ENCODE results near the gene WLS.
A peak's percentile ranks its signal among the peaks of the same experiment; 100 is the strongest.
"Not testable (repeated sequence)": the region's sequence is repeated elsewhere in the genome, so short reads cannot be mapped to it uniquely, and the experiment has no call there.

WLS gene

DNA sequence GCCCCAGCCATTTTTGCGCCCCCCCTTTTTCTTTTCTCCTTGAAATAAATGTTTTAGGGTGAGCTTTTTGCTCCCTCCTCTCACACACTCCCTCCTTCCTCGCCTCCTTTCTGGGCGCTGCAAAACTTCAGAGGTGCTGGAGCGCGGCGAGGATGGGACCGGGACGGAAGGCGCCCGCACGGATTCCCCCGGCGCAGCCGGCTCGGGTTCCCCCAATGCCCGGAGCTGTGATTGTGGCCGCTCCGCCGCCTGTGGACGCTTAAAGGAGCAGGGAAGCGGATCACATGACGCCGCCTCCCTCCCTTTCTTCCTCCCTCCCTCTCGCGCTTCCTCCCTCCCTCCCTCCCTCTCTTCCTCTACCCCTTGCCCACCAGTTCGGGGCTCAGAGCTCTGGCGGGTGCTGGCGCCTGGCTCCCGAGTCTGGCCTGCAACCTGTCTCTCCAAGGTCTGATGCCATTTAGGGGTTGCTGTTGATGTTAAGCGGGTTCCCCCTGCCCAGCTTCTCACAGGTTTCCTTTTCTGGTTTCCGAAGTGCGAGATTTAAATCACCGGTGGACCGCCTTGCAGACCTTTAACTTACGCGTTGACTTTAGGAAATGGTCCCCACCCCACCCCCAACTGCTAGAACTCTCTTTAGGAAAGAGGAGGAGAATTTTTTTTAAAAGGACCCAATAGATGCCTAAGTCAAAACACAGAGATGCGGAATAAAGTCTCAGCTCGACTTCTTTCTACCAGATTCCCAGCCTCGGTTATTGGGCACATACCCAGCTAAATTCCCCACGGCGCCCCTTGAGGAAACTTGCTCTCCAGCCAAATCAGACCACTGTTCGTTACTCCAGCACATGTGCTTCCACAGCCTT is at the start of gene WLS:
Gene WLS (minus strand): TSS at position 235 of the 860 bp plus-strand sequence. CDS start 224 bp downstream, at position 11.
- FAIRE-seq (no peak), DNase-seq (ENCODE audit: low spot score) (peak; percentile 84)

DNA sequence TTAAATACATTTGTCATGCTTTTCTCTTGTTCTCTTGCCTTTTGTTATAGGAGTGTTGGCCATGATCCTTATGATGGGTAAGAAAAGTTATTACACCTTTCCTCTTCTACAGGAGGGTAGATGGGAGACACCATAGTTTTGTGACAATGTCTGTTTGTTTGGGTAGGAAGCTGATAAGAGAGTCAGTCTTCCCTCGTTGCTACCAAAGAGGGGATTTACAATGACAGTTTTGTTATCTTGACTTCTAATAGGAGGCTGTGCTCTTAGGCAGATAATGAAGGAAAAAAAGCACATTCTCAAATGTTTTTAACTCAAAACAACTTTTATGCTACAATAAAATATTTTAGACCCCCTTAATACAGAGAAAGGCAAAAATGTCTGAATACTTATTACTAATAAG is 48.0 kb upstream of the WLS start:
- FAIRE-seq (no peak), DNase-seq (ENCODE audit: low spot score) (no peak)

DNA sequence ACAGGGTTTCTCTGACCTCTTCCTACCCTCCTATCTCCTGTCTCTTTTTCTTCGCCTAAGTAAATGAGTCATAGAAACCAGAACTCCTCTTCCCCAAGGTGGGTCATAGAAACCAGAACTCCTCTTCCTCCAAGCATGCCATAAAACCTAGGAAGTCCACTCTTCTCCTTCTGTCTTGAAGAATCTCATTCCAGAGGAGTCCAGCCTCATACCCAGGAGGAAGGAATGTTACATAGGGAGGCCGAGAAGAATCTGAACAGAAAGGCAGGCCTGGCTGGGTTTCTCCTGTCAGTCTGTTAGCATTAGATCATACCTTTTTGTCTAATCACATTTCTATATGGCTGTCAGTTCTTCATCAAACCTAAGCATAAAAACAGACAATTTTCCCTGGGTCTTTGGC is 47.5 kb upstream of the WLS start:
- DNase-seq (ENCODE audit: low spot score) (no peak), FAIRE-seq (no peak)

DNA sequence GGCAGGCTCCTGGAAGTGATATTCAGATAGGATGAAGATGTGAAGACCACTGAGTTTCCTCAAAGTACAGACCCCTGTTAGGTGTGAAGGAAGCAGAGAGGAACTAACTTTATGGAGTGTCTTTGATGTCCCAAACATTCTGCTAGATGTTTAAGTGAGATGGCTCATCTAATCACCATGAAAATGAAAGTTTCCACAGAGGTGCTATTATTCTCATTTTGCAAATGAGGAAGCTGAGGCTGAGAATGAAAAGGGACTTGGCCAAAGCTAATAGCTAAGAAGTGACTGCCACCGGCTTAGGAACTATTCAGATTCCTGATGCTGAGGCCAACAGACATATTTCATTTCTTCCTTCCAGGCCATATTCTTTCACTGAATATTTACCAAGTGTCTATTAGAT is 45.9 kb upstream of the WLS start:
- DNase-seq (ENCODE audit: low spot score) (no peak), FAIRE-seq (no peak)

DNA sequence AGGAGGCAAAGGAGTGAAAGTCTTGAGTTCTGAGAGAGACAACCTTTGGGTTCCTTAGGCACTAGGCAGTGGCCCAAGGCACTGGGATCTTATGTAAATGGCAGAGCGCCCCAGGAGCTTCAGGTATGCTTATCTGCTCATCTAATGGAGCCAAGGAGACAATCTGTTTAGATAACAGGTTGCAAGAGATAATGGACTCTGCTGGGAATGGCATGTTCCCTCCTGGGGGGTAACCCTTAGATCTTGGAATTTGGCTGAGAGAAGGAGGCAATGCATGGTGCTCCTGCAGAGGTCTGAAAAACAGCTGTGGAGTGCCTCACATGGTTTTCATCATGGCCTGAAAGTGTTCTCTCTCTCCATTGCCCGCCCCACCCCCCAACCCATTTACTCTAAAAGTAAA is 44.1 kb upstream of the WLS start:
- no peak for FAIRE-seq
- no peak for DNase-seq (ENCODE audit: low spot score)

DNA sequence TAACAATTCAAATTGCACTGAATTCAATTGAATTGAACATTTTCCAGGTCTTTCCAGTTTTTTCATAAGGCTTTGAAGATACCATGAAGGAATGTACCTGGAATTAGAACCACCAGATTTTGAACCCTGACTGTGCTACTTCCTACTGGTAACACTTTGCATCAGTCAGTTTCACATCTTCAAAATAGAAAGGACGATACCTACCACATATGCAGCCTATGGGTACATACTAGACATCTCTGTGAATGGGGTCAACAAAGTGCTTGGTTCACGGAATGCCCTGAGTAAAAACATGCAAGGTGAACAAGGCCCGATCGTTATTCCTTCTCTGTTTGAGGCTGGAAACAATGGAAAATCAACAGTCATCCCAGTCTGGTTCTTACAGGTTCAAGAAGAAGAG is 41.2 kb upstream of the WLS start:
- DNase-seq (ENCODE audit: low spot score), result no peak
- FAIRE-seq, result no peak

DNA sequence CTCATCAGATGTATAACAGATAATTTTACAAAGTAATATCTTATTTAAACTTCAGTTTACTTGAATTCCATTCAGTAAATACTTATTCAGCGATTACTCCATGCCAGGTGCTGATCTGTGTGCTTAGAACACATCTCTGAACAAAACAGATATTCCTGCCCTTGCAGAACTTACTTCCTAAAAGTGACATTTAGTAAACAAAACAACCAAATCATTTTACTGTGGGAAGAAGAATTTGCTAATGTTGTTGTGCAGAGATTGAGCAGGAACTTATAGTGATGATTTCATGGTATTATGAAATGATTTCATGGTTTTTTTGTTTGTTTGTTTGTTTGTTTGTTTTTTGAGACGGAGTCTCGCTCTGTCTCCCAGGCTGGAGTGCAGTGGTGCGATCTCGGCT is 39.3 kb upstream of the WLS start:
- no peak for DNase-seq (ENCODE audit: low spot score)
- no peak for FAIRE-seq

DNA sequence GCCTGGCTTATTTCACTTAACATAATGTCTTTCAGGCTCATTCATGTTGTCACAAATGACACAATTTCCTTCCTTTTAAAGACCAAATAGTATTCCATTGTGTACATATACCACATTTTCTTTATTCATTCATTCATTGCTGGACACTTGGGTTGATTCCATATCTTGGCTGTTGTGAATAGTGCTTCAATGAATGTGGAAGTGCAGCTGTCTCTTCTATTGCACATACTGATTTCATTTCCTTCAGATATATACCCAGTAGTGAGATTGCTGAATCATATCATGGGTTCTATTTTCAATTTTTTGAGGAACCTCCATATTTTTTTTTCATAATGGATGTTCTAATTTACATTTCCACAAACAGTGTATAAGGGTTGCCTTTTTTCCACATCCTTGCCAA is 38.6 kb upstream of the WLS start:
- FAIRE-seq, result no peak
- no peak for DNase-seq (ENCODE audit: low spot score)

DNA sequence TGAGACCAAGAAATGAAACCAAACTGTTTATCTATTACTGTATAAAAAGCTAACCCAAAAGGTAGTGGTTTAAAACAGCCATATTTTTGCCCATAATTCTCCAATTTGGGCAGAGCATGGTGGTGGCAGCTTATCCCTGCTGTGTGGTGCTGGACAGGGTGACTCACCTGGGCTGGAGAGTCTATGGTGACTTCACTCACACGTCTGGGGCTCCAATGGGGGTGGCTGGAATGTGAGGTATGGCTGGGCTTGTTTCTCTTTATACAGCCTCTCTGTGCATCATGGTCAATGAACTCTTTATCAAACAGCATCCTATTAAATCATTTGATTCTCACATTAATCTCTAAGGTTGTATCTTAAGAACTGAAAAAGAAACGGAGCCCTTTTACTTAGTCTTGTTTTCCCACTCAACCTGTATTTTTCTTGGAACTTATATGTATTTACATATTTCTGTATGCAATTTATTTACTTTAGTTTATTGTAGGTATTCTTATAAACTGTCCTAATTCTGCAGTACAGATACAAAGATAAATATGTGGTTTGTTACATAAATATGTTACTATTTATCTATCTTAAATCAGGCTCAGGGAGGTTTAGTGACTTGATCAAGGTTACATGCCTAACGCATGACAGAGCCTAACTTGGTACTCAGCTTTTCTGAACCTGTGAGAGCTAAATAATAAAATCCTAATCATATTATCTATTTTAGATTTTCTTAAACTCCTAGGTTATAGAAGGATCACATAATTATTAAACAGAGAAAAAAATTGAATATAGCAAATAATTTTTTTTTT is 37.5 kb upstream of the WLS start:
- DNase-seq (ENCODE audit: low spot score) (peak; percentile 84), FAIRE-seq (no peak)

DNA sequence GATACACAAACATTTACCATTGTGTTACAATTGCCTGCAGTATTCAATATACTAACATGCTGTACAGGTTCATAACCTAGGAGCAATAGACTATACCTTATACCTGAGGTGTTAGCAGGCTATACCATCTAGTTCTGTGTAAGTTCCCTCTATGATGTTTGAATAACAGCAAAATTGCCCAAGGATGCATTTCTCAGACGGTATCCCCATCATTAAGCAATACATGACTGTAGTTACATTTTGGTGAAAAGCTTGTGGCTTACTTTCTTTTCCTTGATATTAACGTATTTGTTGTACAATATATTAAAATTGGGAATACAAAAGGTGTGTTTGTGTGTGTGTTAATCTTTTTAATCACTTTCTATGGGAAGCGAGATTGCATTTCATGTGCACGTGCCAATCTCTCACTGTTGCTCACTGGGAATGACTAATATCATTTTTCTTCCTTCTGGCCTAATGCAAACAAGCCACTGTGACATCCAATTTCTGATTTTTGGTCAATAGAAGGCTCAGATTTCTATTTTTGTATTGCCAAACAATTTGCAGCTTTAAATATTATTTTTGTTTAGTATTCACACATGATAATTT is 36.7 kb upstream of the WLS start:
- DNase-seq (ENCODE audit: low spot score), result no peak
- no peak for FAIRE-seq

DNA sequence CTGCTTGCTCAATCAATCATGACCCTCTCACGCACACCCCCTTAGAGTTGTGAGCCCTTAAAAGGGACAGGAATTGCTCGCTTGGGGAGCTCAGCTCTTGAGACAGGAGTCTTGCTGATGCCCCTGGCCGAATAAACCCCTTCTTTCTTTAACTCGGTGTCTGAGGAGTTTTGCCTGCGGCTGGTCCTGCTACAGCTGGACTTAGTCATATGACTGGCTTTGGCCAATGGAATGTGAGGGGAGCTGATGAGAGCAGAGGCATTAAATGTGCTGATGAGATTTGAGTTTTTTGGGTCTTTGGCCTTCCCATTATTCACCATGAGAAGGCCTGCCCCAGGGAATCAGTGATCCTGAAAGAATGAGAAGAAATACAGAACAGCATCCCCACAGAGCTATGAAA is 24.5 kb upstream of the WLS start:
- not testable (repeated sequence) for FAIRE-seq; DNase-seq (ENCODE audit: low spot score)

DNA sequence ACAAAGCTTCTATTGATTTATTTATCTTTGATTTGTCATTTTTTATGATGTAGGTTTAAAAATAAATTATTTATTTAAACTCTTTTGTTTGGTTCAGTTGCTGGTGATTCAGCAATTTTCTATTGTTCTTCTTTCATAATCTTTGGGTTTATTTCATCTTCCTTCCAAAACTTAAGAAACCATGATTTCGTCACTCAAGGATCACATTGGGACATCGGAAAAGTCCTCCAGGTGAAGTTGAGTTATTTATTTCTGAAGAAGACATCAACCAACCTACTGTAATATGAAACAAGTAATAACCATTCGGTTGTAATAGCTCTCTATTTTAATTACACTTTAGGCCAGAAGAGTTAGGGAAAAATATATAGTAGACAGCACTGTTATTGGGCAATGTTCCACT is 23.0 kb upstream of the WLS start:
- FAIRE-seq (no peak), DNase-seq (ENCODE audit: low spot score) (no peak)

DNA sequence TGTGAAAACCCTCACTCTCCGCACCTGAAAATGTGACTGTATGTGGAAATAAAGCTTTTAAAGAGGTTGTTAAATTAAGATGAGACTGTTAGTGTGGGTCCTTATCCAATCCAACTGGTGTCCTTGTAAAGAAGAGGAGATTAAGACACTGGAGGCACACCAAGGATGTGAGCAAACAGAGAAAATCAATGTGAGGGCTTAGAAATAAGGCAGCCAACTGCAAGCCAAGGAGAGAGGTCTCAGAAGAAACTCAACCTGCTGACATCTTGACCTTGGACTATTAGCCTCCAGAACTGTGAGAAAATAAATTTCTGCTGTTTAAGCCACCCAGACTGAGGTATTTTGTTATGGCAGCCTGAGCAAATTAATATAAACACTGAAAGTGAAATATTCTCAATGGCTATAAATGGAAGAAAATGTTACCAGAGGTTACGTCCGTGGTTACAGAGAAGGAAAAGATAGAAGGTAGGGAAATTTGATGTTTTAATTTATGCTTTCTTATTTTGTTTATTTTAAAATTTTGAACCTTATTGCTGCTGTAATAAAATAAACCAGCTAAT is 22.4 kb upstream of the WLS start:
- DNase-seq (ENCODE audit: low spot score) (no peak), FAIRE-seq (no peak)

DNA sequence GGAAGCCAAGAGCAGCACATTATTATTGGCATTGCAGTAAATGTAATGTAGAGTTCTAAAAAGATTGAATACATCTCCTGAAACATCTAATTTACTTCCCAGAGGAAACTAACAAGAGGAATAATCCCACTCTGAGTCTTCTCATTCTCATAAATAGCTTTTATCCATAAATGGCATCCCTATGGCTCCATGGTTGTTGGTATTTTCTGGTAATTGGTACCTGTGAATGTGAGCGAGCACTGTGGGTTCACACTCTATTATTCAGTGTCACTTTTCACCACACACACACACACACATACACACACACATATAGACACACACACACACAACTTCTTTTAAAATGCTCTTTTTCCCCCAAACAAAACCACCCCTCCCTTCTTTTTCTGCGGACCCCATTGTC is 4.7 kb upstream of the WLS start:
- DNase-seq (ENCODE audit: low spot score) (no peak), FAIRE-seq (no peak)

DNA sequence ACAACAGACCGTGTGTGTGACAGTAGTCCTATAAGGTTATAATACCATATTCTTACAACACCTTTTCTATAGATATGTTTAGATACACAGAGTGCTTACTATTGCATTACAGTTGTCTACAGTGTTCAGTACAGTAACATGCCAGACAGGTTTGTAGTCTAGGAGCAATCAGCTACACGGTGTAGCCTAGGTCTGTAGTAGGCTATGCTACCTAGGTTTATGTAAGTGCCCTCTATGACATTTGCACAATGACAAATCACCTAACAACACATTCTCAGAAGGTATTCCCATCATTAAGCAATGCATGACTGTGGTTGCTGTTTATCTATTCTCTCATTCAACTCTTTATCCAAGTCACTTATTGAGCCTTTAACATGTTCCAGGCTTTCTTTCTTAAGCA is 1.8 kb upstream of the WLS start:
- FAIRE-seq (no peak), DNase-seq (ENCODE audit: low spot score) (no peak)

DNA sequence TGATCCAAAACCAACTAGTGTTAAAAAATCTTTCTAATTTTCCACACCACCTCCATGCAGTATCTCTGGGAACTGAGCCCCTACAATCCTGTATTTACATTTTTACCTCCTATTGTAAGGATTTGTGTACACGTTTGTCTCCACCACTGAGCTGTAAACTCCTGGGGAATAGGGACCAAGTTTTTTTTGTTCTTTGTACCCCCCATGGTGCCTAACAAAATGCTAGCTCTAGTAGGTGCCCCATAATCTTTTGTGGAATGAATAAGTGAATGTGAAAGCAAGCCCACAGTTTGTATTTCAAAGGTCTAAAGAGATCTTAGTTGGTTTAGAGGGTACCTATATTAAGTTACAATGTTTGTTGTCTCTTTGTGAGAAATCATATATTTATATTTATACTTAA is 879 bp upstream of the WLS start:
- no peak for FAIRE-seq
- DNase-seq (ENCODE audit: low spot score), result no peak

DNA sequence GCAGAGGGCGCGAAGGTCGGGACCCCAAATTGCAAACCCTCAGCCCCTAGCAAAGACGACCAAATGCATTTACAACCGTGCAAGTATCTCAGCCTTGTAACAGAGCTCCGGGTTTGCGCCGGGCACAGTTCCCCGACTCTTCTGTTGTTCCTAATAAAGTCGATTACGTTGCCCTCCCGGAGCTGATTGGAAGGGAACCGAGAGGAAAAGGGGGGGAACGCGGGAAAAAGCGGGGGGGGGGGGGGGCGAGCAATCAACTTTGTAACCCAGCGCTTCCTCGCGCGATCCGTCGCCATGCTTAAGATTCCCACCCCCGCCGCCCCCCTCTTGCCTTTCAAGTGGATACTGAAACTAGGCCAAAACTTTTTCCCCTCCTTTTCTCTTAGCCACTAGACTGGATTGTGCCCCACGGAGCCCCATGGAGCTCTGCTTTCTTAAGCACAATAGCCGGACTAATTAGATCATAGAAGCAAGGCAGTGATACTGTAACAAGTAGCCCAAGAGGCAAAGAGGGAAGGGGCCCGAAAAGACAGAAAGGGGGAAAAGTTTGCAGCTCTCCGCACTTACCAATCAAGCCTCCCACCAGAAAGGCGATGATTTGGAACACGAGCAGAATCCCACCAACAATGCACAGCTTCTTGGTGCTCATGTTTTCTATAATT is 565 bp downstream of the WLS start:
- DNase-seq (ENCODE audit: low spot score) (peak; percentile 72), FAIRE-seq (no peak)

DNA sequence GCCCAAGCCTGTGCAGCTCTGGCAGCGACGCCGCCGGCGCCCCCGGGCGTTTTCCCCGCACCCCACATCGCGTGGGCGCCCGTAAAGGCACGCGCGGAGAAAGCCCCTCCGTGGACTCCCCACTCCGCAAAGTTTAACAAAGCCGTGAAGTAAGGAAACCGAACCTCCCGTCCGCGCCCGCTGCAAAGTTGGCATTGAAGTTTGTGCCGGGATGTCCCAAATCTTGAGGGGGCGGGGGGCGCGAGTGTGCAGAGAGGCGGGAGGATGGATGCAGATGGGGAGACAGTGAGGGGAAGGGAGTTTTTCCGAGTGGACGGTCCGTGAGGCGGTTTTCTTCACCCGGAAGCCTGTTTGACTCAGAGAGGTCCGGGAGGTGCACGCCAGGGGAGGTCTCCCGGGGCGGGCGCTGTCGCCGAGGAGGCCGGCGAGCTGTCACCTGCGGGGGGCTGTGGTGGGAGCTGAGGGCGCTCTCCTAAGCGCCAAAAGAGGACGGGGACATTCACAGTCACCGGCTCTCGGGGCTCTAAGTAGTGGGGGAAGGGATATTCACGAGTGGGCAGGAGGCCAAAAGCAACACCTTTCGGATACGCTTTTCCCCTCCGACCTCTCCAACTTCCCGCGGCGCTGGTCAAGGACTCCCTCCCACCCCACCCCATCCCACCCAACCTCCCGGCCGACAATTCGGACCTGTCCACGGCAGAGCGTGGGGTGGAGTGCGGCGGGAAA is 1.3 kb downstream of the WLS start:
- FAIRE-seq, result no peak
- DNase-seq (ENCODE audit: low spot score), result peak; percentile 44

DNA sequence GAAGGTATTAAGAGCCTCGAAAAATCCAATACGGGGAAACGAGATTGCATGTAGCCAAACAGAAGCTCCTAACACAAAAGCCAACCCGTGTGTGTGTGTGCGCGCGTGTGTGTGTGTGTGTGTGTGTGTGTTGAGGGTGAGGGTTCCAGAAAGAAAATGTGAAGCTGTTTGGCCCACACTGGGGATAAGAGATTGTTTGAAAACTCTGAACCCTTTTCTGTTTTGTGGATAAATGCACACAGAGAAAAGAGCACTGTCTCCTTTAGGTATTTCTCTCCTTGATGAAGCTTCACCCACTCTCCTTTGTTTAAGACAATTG is 1.9 kb downstream of the WLS start:
- no peak for FAIRE-seq
- no peak for DNase-seq (ENCODE audit: low spot score)

DNA sequence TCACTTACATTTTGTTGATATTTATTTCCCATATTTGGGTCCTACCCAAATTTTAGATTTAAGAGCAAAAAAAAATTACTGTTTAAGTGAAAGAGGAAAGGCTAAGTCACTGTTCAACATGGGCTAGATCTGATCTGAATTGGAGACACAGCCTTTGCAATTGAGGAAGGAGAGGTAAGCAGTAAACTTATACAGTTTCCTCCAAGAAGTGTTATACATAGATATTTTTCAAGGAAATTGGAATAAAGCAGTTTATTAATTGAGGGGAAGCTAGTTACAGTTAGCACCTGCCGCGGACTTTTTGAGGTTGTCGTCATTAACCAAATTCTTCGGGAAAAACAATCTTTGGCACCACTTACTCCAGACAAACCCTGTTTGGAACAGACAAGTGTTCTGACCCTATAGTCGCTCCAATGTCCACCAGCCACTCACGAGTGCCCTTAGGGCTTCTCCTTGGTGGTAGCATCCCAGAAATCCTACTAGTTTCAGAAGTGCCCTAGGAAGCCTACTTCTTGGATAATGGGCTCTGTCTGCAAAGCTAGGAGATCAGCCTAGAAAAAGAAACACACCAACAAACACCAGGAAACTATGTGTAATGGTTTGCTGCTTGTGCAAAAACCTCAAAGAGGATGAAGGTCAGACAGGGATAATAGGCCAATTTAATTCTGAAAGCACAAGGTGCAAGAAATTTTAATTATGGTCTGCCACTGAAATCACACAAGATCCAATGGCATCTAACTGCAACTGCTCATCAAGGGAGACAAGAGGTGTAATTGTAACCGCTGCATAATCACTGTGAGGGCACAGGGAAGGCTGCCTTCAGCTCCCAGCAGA is 2.5 kb downstream of the WLS start:
- DNase-seq (ENCODE audit: low spot score), result no peak
- FAIRE-seq, result no peak
